Measurements from ENCODE around the gene TCAP. TPM values are rescaled to one million over a fixed set of nuclear protein-coding genes. Genes with fewer than 3 reads are reported as not detected.

TCAP gene
- total and polyA plus RNA-seq, 10 of the 15 experiments (the other 5 are each of a cell fraction or from before 2014, with no cell fraction given) = 0.17 to 1.0 (median 0.36) TPM; not detected in 3

DNA sequence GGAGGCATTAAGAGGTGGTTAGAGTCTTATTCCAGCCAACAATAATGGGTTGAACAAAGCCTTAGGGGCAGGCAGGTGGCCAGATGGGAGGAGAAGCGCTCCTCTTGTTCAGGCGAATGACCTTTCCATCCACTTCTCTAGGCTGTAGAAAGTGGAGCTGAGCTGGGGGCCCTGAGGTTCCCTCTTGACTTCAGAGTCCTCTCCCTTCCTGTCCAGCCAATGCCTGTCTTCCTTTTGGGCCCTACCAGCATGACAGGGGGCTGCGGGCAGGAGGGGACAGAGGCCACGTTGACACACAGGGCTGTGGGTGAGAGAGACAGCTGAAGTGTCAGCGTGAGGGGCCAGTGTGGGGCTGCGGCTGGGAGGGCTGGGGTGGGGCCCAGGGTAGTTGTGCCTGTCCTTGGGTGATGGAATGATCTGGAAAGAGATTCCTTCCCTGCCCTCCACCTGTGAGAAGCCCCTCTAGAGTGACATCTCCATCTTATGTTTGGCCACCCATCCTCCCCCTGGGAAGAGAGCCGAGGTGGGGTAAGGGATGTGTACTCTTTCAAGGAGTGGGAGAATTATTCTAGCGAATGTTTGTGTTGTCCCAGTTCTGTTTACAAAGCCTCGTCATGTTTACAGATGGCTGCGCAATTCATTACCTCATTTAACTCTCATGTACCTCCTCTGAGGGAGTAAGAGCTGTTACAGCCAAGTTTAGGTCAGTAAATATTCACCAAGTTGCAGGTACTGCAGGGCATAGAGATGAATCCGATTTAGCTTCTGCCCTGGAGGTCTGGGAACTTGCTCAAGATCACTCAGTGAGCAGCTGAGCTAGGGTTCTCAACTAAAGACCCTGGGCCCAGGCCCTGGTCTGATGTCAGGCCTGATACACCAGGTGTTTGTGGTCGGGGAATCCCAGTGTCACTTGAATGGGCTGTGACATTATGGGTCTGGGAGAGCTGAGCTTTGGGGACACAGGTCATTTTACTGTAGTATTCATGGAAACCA is 38.0 kb downstream of the TCAP start (continued):
- TF ChIP-seq, protein P1, sequence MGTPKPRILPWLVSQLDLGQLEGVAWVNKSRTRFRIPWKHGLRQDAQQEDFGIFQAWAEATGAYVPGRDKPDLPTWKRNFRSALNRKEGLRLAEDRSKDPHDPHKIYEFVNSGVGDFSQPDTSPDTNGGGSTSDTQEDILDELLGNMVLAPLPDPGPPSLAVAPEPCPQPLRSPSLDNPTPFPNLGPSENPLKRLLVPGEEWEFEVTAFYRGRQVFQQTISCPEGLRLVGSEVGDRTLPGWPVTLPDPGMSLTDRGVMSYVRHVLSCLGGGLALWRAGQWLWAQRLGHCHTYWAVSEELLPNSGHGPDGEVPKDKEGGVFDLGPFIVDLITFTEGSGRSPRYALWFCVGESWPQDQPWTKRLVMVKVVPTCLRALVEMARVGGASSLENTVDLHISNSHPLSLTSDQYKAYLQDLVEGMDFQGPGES (IDR thresholded peaks at IDR 0.05) = no peak
- TF ChIP-seq SP1 (IDR thresholded peaks at IDR 0.05; ENCODE audit: low read depth, low read length) (no peak), POU2F2 (IDR thresholded peaks at IDR 0.05; ENCODE audit: borderline replicate concordance, low read depth, low read length) (no peak), CREB1 (IDR thresholded peaks at IDR 0.05; ENCODE audit: low read depth) (no peak), USF1 (IDR thresholded peaks at IDR 0.05; ENCODE audit: borderline replicate concordance, extremely low read length, insufficient read depth, low read depth, low read length) (no peak), SMARCA5 (IDR thresholded peaks at IDR 0.05) (no peak), PAX5 (IDR thresholded peaks at IDR 0.05; ENCODE audit: borderline replicate concordance, low read depth, low read length) (no peak), KLF5 (IDR thresholded peaks at IDR 0.05; ENCODE audit: partially characterized antibody) (no peak), ZBED1 (IDR thresholded peaks at IDR 0.05; ENCODE audit: borderline replicate concordance) (no peak), GATAD2B (conservative IDR thresholded peaks at IDR 0.05; ENCODE audit: low read depth) (no peak), IKZF2 (IDR thresholded peaks at IDR 0.05) (peak in 1 of 2 experiments; percentile 33; a peak in 1 of 4 replicates), BCL3 (IDR thresholded peaks at IDR 0.05; ENCODE audit: borderline replicate concordance, insufficient read depth, low read depth, low read length, poor library complexity, severe bottlenecking) (no peak), CUX1 (IDR thresholded peaks at IDR 0.05; ENCODE audit: insufficient replicate concordance, low read depth, low read length) (no peak), BMI1 (IDR thresholded peaks at IDR 0.05; ENCODE audit: borderline replicate concordance) (no peak), HDGF (IDR thresholded peaks at IDR 0.05) (no peak)
- TF ChIP-seq, protein P2, sequence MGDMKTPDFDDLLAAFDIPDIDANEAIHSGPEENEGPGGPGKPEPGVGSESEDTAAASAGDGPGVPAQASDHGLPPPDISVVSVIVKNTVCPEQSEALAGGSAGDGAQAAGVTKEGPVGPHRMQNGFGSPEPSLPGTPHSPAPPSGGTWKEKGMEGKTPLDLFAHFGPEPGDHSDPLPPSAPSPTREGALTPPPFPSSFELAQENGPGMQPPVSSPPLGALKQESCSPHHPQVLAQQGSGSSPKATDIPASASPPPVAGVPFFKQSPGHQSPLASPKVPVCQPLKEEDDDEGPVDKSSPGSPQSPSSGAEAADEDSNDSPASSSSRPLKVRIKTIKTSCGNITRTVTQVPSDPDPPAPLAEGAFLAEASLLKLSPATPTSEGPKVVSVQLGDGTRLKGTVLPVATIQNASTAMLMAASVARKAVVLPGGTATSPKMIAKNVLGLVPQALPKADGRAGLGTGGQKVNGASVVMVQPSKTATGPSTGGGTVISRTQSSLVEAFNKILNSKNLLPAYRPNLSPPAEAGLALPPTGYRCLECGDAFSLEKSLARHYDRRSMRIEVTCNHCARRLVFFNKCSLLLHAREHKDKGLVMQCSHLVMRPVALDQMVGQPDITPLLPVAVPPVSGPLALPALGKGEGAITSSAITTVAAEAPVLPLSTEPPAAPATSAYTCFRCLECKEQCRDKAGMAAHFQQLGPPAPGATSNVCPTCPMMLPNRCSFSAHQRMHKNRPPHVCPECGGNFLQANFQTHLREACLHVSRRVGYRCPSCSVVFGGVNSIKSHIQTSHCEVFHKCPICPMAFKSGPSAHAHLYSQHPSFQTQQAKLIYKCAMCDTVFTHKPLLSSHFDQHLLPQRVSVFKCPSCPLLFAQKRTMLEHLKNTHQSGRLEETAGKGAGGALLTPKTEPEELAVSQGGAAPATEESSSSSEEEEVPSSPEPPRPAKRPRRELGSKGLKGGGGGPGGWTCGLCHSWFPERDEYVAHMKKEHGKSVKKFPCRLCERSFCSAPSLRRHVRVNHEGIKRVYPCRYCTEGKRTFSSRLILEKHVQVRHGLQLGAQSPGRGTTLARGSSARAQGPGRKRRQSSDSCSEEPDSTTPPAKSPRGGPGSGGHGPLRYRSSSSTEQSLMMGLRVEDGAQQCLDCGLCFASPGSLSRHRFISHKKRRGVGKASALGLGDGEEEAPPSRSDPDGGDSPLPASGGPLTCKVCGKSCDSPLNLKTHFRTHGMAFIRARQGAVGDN (IDR thresholded peaks at IDR 0.05) = no peak
